K562 (cell line): ENCODE measurements around the gene CSTF1.

Source experiments
- CREB5 ChIP-seq: fragments of 250-450 bp; sonication (Bioruptor Pico); IDR thresholded peaks from 2 replicates; pipeline ENCODE4 v1.5.0; 2020; ENCODE audit warnings: mild to moderate bottlenecking
- GATA2 ChIP-seq: sonication (generic); formaldehyde crosslinking; IDR thresholded peaks from 2 replicates; pipeline ENCODE4 v1.4.0; 2020; ENCODE audit warnings: mild to moderate bottlenecking, missing genetic modification reagents
- HMG20A ChIP-seq: fragments of 450-650 bp; formaldehyde crosslinking; conservative IDR thresholded peaks from 2 replicates; pipeline ENCODE4 v1.4.0; 2020; ENCODE audit warnings: mild to moderate bottlenecking, mixed read lengths
- MAFK ChIP-seq: IDR thresholded peaks from 2 replicates; pipeline ENCODE4 v1.6.1; 2011; ENCODE audit warnings: low read length, improper control_type of control experiment
- NCOA1 ChIP-seq: fragments of 450-650 bp; IDR thresholded peaks from 2 replicates; pipeline ENCODE4 v1.6.1; 2016; ENCODE audit warnings: low read depth
- NFYB ChIP-seq: IDR thresholded peaks from 2 replicates; pipeline ENCODE4 v1.6.1; 2011; ENCODE audit warnings: mild to moderate bottlenecking, moderate library complexity; ENCODE audit not compliant: insufficient read length; ENCODE audit errors: extremely low read depth
- OTX1 ChIP-seq: fragments of 450-650 bp; formaldehyde crosslinking; IDR thresholded peaks from 2 replicates; pipeline ENCODE4 v1.4.0; 2022; ENCODE audit warnings: mild to moderate bottlenecking
- SFPQ ChIP-seq: fragments of 200-400 bp; formaldehyde crosslinking; IDR thresholded peaks from 2 replicates; pipeline ENCODE4 v1.6.1; 2017; ENCODE audit warnings: mild to moderate bottlenecking, low read depth, low read length, moderate library complexity
- SMC3 ChIP-seq: conservative IDR thresholded peaks from 2 replicates; pipeline ENCODE4 v1.6.1; 2011; ENCODE audit warnings: low read depth, low read length, improper control_type of control experiment; ENCODE audit not compliant: insufficient read depth
- SP2 ChIP-seq: IDR thresholded peaks from 2 replicates; pipeline ENCODE4 v1.6.1; 2011; ENCODE audit warnings: mild to moderate bottlenecking, low read depth, low read length, moderate library complexity; ENCODE audit not compliant: poor library complexity, severe bottlenecking; ENCODE audit errors: extremely low read depth
- ZFP36 ChIP-seq: fragments of 150-350 bp; IDR thresholded peaks from 2 replicates; pipeline ENCODE4 v1.6.1; 2018; ENCODE audit warnings: low read length, low read depth; ENCODE audit not compliant: partially characterized antibody
- TF ChIP-seq, protein P1 (sequence below), 2 experiments: fragments of 450-650 bp in 1 of 2; sonication (generic) in 1 of 2; formaldehyde crosslinking; conservative IDR thresholded peaks; 2 replicates each; pipeline versions ENCODE4 v1.4.0 to v1.8.1; 2020 to 2022; ENCODE audit warnings: mild to moderate bottlenecking in 1 of 2, missing genetic modification reagents in 1 of 2
- TF ChIP-seq, protein P2 (sequence below), 3 experiments: IDR thresholded peaks in 2 of 3; conservative IDR thresholded peaks in 1 of 3; 2 replicates each; pipeline ENCODE4 v1.5.1; 2011 to 2012; ENCODE audit warnings: low read length in 3 of 3, mild to moderate bottlenecking in 3 of 3, control low read depth in 2 of 3, improper control_type of control experiment in 1 of 3, inconsistent platforms in 1 of 3, low read depth in 1 of 3, mixed read lengths in 1 of 3, moderate library complexity in 1 of 3; ENCODE audit not compliant: insufficient read depth in 2 of 3

- no peak for TF ChIP-seq MAFK
- TF ChIP-seq, protein P1, sequence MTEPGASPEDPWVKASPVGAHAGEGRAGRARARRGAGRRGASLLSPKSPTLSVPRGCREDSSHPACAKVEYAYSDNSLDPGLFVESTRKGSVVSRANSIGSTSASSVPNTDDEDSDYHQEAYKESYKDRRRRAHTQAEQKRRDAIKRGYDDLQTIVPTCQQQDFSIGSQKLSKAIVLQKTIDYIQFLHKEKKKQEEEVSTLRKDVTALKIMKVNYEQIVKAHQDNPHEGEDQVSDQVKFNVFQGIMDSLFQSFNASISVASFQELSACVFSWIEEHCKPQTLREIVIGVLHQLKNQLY (CRISPR knock-in tag; conservative IDR thresholded peaks at IDR 0.05): no peak
- no peak for TF ChIP-seq NFYB
- TF ChIP-seq OTX1 (CRISPR knock-in tag): no peak
- TF ChIP-seq GATA2 (CRISPR knock-in tag): no peak
- TF ChIP-seq CREB5 (CRISPR knock-in tag): no peak
- no peak for TF ChIP-seq HMG20A
- no peak for TF ChIP-seq SFPQ
- TF ChIP-seq SMC3: no peak
- no peak for TF ChIP-seq ZFP36
- TF ChIP-seq, protein P2, sequence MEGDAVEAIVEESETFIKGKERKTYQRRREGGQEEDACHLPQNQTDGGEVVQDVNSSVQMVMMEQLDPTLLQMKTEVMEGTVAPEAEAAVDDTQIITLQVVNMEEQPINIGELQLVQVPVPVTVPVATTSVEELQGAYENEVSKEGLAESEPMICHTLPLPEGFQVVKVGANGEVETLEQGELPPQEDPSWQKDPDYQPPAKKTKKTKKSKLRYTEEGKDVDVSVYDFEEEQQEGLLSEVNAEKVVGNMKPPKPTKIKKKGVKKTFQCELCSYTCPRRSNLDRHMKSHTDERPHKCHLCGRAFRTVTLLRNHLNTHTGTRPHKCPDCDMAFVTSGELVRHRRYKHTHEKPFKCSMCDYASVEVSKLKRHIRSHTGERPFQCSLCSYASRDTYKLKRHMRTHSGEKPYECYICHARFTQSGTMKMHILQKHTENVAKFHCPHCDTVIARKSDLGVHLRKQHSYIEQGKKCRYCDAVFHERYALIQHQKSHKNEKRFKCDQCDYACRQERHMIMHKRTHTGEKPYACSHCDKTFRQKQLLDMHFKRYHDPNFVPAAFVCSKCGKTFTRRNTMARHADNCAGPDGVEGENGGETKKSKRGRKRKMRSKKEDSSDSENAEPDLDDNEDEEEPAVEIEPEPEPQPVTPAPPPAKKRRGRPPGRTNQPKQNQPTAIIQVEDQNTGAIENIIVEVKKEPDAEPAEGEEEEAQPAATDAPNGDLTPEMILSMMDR (IDR thresholded peaks at IDR 0.05 in 2 of 3, conservative IDR thresholded peaks at IDR 0.05 in 1 of 3; ENCODE audit: insufficient read depth in 2 of 3, low read depth in 1 of 3, low read length in 3 of 3): 0 out of 6 replicates have a peak, but pooled peaks of 1 of the 3 experiments have one; percentile 12
- no peak for TF ChIP-seq SP2
- TF ChIP-seq NCOA1: no peak
Observed at GRCh38 chr20:56427797-56428196, 35.4 kb downstream of the CSTF1 start.
